Kidney (tissue), 14 donors: ENCODE results near the gene GSX2. TPM values are rescaled to one million over a fixed set of nuclear protein-coding genes. Genes with fewer than 3 reads are reported as not detected.

Source experiments
- DNase-seq, 5 donors: peaks; one replicate each; pipeline ENCODE4 v3.0.0-alpha.2; 2013 to 2020
- FAIRE-seq: peaks from 2 replicates; lab custom pipeline; 2012; peaks lifted over from hg19 to GRCh38; lab: Jason Lieb, UNC
- H3K27ac ChIP-seq, 2 donors: one replicate each; pipeline ENCODE4 v1.7.0; 2013; ENCODE audit warnings: low read depth in 2 of 2, low read length in 2 of 2, inconsistent platforms in 1 of 2
- H3K27me3 ChIP-seq: one replicate; pipeline ENCODE4 v1.7.1; 2013; ENCODE audit warnings: low read length, inconsistent platforms; ENCODE audit not compliant: control insufficient read depth, insufficient read depth
- H3K36me3 ChIP-seq, 3 donors: one replicate each; pipeline versions ENCODE4 v1.7.0 to v1.7.1; 2013; ENCODE audit warnings: low read length in 3 of 3, control low read depth in 1 of 3, inconsistent platforms in 1 of 3; ENCODE audit not compliant: insufficient read depth in 3 of 3, control insufficient read depth in 2 of 3
- H3K4me1 ChIP-seq, 3 donors: one replicate each; pipeline versions ENCODE4 v1.7.0 to v1.7.1; 2013; ENCODE audit warnings: low read length in 3 of 3, inconsistent platforms in 1 of 3, low read depth in 1 of 3; ENCODE audit not compliant: control insufficient read depth in 2 of 3, insufficient read depth in 2 of 3
- H3K4me3 ChIP-seq, 3 donors: one replicate each; pipeline versions ENCODE4 v1.7.0 to v1.8.1; 2013; ENCODE audit warnings: low read length in 3 of 3, control low read depth in 1 of 3, inconsistent platforms in 1 of 3
- H3K9ac ChIP-seq, 3 donors: one replicate each; pipeline versions ENCODE4 v1.7.0 to v1.7.1; 2013; ENCODE audit warnings: low read length in 3 of 3, control low read depth in 1 of 3, inconsistent platforms in 1 of 3
- H3K9me3 ChIP-seq, 3 donors: one replicate each; pipeline versions ENCODE4 v1.7.0 to v1.7.1; 2013; ENCODE audit warnings: low read length in 3 of 3, control low read depth in 1 of 3, inconsistent platforms in 1 of 3; ENCODE audit not compliant: control insufficient read depth in 2 of 3, insufficient read depth in 1 of 3
- CTCF ChIP-seq: IDR thresholded peaks from 3 replicates; pipeline ENCODE4 v1.5.1; 2012; ENCODE audit warnings: mild to moderate bottlenecking, moderate library complexity, borderline replicate concordance; ENCODE audit not compliant: insufficient read depth; ENCODE audit errors: extremely low read depth
- intact Hi-C: fragments of 100-400 bp; cut with DNase I; formaldehyde crosslinking; loops from one replicate; pipeline ENCODE4 v1.11.1; 2022
- polyA plus RNA-seq: library from polyadenylated mRNA; stranded (reverse); fragments of 350-450 nt; fragmentation: Illumina TruSeq; extraction: RNeasy Lipid Tissue Mini Kit (QIAGEN cat#74804); gene quantifications from one replicate; pipeline ENCODE4 v1.2.3, GENCODE V29; 2014; ENCODE audit warnings: low read depth, low replicate concordance; ENCODE audit not compliant: insufficient read depth
- total RNA-seq: library from RNA; stranded (reverse); fragmentation: NEBNext Ultra II Directional; extraction: Animal tissue kit (Norgen Biotek cat#: 25700); gene quantifications from one replicate; pipeline ENCODE4 v1.2.1, GENCODE V29; 2021
- donor health status: control.
- donor health status: control.
- donor health status: control.
- donor health status: control.
- donor health status: control.
- donor health status: DM: yes; HTN: yes; CAD: no.
- donor health status: Normal renal cell carcinoma (clear cell type).

The GSX2 gene
- total and polyA plus RNA-seq, 2 donors from 2014 or later, result not detected

DNA sequence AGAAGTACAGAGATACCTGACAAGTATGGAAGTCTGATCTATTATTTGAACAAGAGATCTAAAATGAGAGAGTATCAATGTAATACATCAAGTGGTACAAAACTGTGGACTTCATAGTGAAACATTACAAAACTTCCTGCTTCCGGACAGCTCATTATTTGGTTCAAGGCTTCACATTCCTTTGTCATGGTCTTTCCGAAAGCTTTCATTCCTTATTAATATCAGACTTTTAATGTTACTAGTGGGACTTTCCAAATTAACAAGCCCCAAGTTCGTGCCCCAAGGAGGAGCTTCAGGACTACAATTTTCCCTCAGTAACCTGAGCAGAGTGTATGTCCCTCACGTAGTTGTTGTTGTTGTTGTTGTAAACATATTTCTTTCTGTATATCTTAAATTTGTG is 36.7 kb upstream of the GSX2 start:
- Histone ChIP-seq H3K9ac (peak overlapping the region; percentile 58 to 92 (median 82)), H3K4me3 (peak overlapping the region; percentile 77 to 97 (median 96)), H3K27me3 (no peaks in the 10 kb centered on the region), H3K36me3 (no peaks in the 10 kb centered on the region), H3K27ac (peak overlapping the region; percentile 88 to 92), H3K4me1 (peaks cover 3 to 19% (median 5%) of the 10 kb centered on the region in 3 donors), H3K9me3 (no peaks in the 10 kb centered on the region)
- no peak for TF ChIP-seq CTCF
- intact Hi-C loops, result no loop called here
- DNase-seq (peak in 2 of 5 donors; percentile 31 to 46), FAIRE-seq (no peak)

GRCh38 chr4:54063737-54064316 is 36.1 kb upstream of the GSX2 start:
- Histone ChIP-seq H3K4me1 (peaks cover 3 to 19% (median 5%) of the 10 kb centered on the region in 3 donors), H3K4me3 (peak overlapping the region; percentile 77 to 97 (median 96)), H3K27me3 (no peaks in the 10 kb centered on the region), H3K36me3 (no peaks in the 10 kb centered on the region), H3K9me3 (no peaks in the 10 kb centered on the region), H3K27ac (peak overlapping the region; percentile 88 to 92), H3K9ac (peak overlapping the region; percentile 58 to 92 (median 82))
- intact Hi-C loops, result no loop called here
- TF ChIP-seq CTCF, result no peak
- peak; percentile 51 to 88 (median 67) for DNase-seq
- FAIRE-seq, result no peak

DNA sequence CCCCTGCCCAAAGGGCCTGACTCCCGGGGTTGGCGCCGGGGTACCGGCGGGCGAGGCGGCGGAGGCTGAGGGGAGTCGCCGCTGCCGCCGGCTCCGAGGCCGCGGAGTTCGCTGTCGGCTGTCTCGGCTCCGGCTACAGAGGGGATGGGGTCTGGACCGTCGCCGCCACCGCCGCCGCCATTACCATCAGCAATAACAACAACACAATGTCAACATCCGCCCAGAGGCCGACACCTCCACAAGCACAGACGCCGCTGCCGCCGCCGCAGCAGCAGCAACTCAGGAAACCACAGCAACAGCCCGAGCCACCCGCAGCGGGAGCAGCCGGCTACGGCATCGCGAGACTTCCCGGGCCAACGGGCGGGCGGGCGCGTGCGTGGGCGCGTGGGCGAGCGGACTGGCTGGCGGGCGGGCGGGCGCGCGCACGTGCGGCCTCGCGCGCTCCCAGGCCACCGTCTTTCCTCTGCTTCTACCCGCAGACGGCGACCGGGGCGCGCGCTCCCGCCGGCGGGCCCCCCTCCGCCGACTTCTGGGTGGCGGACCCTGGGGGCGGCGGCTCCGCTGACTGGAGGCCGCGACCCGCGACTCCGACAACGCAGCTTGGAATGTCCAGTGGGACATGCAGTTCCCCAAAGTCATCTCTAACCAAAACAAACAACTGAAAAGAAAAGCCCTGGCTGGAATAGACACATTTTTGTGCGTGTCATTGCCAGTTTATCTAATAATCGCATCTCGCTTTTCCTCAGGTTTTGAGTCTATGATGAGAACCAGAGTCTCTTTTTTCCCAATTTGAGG is 35.4 kb upstream of the GSX2 start, which contains the start of gene CHIC2:
Gene CHIC2, minus strand, starts transcription at position 289 of the 795 bp plus-strand sequence. CDS start 305 bp downstream, outside the sequence.
- Histone ChIP-seq H3K27ac (peak within 1 kb of the TSS; percentile 88 to 92), H3K36me3 (no peaks in the 10 kb centered on the region), H3K9me3 (no peaks in the 10 kb centered on the region), H3K9ac (peak within 1 kb of the TSS; percentile 66 to 92 (median 82)), H3K4me1 (peaks cover 3 to 19% (median 5%) of the 10 kb centered on the region in 3 donors), H3K4me3 (peak within 1 kb of the TSS; percentile 77 to 97 (median 96)), H3K27me3 (no peaks in the 10 kb centered on the region)
- DNase-seq (peak; percentile 97 to 99 (median 97)), FAIRE-seq (no peak)
- intact Hi-C loops, result no loop called here
- no peak for TF ChIP-seq CTCF
